Choroid plexus epithelial cell (primary cell): ENCODE measurements around the gene FOCAD.
A peak's percentile ranks its signal among the peaks of the same experiment; 100 is the strongest.

Experiments
- DNase-seq: peaks from one replicate; pipeline ENCODE4 v3.0.0-alpha.2; 2010; ENCODE audit warnings: low read depth
- H3K4me3 ChIP-seq: 2 replicates; pipeline ENCODE4 v1.5.1; 2011; ENCODE audit warnings: low read depth, mild to moderate bottlenecking, control low read depth, low read length, moderate library complexity
- CTCF ChIP-seq: conservative IDR thresholded peaks from 2 replicates; pipeline ENCODE4 v1.5.1; 2011; ENCODE audit warnings: low read depth, mild to moderate bottlenecking, control low read depth, inconsistent platforms, low read length, moderate library complexity

The FOCAD gene

GRCh38 chr9:20978249-20978648, 294.2 kb downstream of the FOCAD start:
- DNase-seq = no peak
- no peak for TF ChIP-seq CTCF

DNA sequence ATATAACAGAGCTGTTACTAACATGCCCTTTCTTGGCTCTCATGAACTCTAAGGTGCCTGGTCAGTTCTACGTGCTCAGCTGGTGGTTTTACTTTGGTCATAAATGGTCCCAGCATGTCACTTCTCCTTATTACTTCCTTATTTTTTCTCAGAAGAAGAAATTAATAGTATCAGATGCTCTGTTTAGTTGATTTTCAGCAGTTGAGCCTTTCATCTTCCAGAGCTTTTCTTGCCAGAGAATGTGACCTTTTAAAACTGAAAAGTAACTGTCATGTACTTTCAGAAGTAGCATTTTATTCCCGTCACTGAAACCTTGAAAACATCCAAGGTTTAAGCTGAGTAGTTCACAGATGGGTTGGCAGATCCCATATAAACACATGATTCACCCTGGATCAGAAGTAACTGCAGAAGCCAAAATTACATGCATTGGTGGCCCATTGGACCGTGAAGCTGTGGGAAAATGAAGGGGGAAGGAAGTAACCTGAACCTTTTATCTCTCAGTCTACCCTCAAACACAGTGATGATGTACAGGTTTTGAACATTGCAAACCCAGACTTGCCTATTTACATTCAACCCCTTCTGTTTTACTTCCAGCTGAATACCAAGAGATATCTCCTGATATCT, 296.9 kb downstream of the FOCAD start:
- H3K4me3 ChIP-seq = no peak overlapping the region
- TF ChIP-seq CTCF = no peak
- peak; percentile 80 for DNase-seq

More at GRCh38 chr9:20978249-20978648, 294.2 kb downstream of the FOCAD start:
- H3K4me3 ChIP-seq = no peak overlapping the region

GRCh38 chr9:20981486-20981885, 297.4 kb downstream of the FOCAD start:
- DNase-seq = peak; percentile 77
- no peak for TF ChIP-seq CTCF
- H3K4me3 ChIP-seq = no peak overlapping the region

GRCh38 chr9:20984506-20984905, 300.4 kb downstream of the FOCAD start:
- peak; percentile 4 for DNase-seq
- no peak overlapping the region for H3K4me3 ChIP-seq
- TF ChIP-seq CTCF = no peak

GRCh38 chr9:20985851-20986600, 302.0 kb downstream of the FOCAD start:
- no peak for TF ChIP-seq CTCF
- no peak overlapping the region for H3K4me3 ChIP-seq
- no peak for DNase-seq

GRCh38 chr9:20987521-20987920, 303.5 kb downstream of the FOCAD start:
- no peak overlapping the region for H3K4me3 ChIP-seq
- no peak for TF ChIP-seq CTCF
- DNase-seq = no peak

DNA sequence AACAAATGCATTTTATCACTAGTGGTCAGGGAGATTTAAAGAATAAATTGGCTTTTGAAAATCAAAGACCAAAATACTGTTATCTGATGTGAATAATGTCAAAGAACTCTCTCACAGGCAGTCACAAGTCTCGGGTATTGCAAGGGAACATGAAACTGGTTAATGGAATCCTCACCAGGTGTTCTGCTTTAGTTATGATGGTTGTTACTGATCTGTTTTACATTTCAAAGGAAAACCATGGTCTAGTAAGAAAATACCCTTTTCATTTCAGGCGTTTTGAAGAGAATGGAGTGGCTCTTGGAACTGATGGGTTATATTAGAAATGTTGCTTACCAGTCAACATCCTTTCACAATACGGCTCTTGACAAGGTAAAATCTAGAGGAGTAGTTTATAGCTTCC, 304.0 kb downstream of the FOCAD start:
- no peak for DNase-seq
- no peak for TF ChIP-seq CTCF
- no peak overlapping the region for H3K4me3 ChIP-seq
